GM12892 (cell line): ENCODE results near the gene GALNT10.

Experiments used
- POLR2A ChIP-seq: IDR thresholded peaks from 2 replicates; pipeline ENCODE4 v1.6.1; 2011; ENCODE audit warnings: low read depth, low read length, control low read depth
- POLR2AphosphoS5 ChIP-seq: IDR thresholded peaks from 2 replicates; pipeline ENCODE4 v1.6.1; 2011; ENCODE audit warnings: low read depth, low read length, control low read depth
- TAF1 ChIP-seq: IDR thresholded peaks from 2 replicates; pipeline ENCODE4 v1.6.1; 2011; ENCODE audit warnings: low read depth, mild to moderate bottlenecking, control low read depth, low read length, borderline replicate concordance

- no peak for TF ChIP-seq POLR2AphosphoS5
- no peak for TF ChIP-seq POLR2A
- no peak for TF ChIP-seq TAF1
Measured at GRCh38 chr5:154375329-154376008, 184.9 kb downstream of the GALNT10 start.
